Measurements from ENCODE around the gene ASCC3.

- no peak for TF ChIP-seq CTCF (IDR thresholded peaks at IDR 0.05)
- TF ChIP-seq EZH2 (IDR thresholded peaks at IDR 0.05; ENCODE audit: borderline replicate concordance, insufficient read depth, low read depth, low read length, poor library complexity, severe bottlenecking) = no peak
Measured at GRCh38 chr6:100614386-100614785, 266.7 kb downstream of the ASCC3 start.
